Measurements from ENCODE around the gene MKLN1. TPM values are rescaled to one million over a fixed set of nuclear protein-coding genes. Genes with fewer than 3 reads are reported as not detected.
A peak's percentile ranks its signal among the peaks of the same experiment; 100 is the strongest.

Gene MKLN1
- polyA plus RNA-seq, 1 of the 3 experiments (the other 2 are of a cell fraction), result 11.0 TPM

DNA sequence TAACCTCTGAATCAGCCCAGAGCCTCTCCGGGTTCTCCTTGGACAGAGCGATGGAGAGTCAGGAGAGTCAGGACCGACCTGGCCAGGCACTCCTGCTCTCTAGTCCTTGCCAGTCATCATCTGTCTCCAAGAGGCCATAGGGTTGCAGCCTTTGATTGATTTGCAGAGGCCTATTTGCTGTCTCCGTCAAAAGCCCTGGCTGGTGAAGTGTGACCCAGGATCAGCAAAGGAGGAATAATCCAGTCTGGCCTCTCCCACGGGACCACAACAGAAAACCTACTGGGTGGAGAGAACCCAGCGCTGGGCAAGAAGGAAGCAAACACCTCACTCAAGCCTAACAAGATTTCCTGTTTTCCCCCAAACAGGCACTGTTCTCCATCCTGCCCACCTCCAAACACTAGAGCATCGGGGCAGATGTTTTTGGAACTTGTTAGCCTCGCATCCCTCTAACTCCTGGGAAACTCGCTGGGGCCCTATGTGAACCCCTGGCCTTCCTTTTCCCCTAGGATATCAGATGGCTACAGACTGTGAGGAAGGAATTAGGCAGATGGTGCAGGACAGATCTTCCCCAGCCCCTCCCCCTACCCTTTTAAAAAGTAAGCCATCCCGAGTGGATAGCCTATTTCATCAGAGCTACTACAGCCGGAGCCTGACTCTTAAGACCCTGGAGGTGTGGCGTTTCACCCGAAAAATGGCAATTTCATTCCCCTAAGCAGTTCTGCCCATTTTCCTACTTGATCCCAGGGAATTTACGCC, 174.4 kb downstream of the MKLN1 start:
- ChIA-PET CTCF (interaction anchor here (0.7 to 15.5 kb wide), 10 partner anchors 10 to 605 kb away, joined by 3 to 291 read pairs (median 6); no protein-coding TSS in a partner anchor), POLR2A (interaction anchor here (2.1 kb wide), 1 partner anchor 9 kb away, joined by 5 read pairs; no protein-coding TSS in a partner anchor)
- peaks cover 84% of the 10 kb centered on the region for H3F3A ChIP-seq (replicated peaks; ENCODE audit: insufficient read depth)
- no peaks in the 10 kb centered on the region for H3K9me3 ChIP-seq
- peaks cover 20% of the 10 kb centered on the region for H3K79me2 ChIP-seq (ENCODE audit: insufficient read depth)
- DNase-seq, result no peak
- no peaks in the 10 kb centered on the region for H3K9me2 ChIP-seq
- peak overlapping the region; percentile 57 to 89 for H3K27ac ChIP-seq (ENCODE audit: low read depth in 2 of 2, low read length in 1 of 2)
- no peak overlapping the region for H3K9ac ChIP-seq
- WGBS (ENCODE audit: low lambda C conversion rate), result 93% methylated on average over 14 of the region's 14 CpGs
- no peak overlapping the region for H2AFZ ChIP-seq (ENCODE audit: low read depth)
- no peak overlapping the region for H3K4me2 ChIP-seq
- peaks cover 20 to 31% of the 10 kb centered on the region in 2 experiments; a peak in 3 of 4 replicates for H3K4me1 ChIP-seq (ENCODE audit: control insufficient read depth in 1 of 2, insufficient read depth in 2 of 2, low read depth in 1 of 2, low read length in 1 of 2)
- TF ChIP-seq MXI1 (IDR thresholded peaks at IDR 0.05; ENCODE audit: low read depth, low read length) (no peak), CHD2 (IDR thresholded peaks at IDR 0.05; ENCODE audit: low read length, partially characterized antibody) (no peak), EP300 (IDR thresholded peaks at IDR 0.05; ENCODE audit: borderline replicate concordance in 1 of 2, low read depth in 1 of 2, low read length in 1 of 2) (no peak), NRF1 (IDR thresholded peaks at IDR 0.05; ENCODE audit: low read depth, low read length) (no peak), TEAD4 (IDR thresholded peaks at IDR 0.05; ENCODE audit: borderline replicate concordance, insufficient read depth) (no peak), SIN3A (IDR thresholded peaks at IDR 0.05; ENCODE audit: borderline replicate concordance, low read depth, low read length) (no peak), ZBTB33 (IDR thresholded peaks at IDR 0.05; ENCODE audit: borderline replicate concordance, low read depth) (no peak), FOXM1 (IDR thresholded peaks at IDR 0.05; ENCODE audit: low read depth) (no peak)
- H4K20me1 ChIP-seq (ENCODE audit: insufficient read depth), result peaks cover 59% of the 10 kb centered on the region; the same call in 1 of the 2 replicates
- H3K27me3 ChIP-seq (ENCODE audit: insufficient read depth), result no peaks in the 10 kb centered on the region
- H3K4me3 ChIP-seq (ENCODE audit: low read depth in 2 of 2, low read length in 1 of 2), result no peak overlapping the region
- peaks cover 63 to 66% of the 10 kb centered on the region in 2 experiments for H3K36me3 ChIP-seq (replicated peaks in 1 of 2; ENCODE audit: control insufficient read depth in 1 of 2, insufficient read depth in 2 of 2, low read length in 1 of 2)

GRCh38 chr7:131502810-131503508, 175.3 kb downstream of the MKLN1 start:
- ChIA-PET POLR2A (interaction anchor here (2.1 kb wide), 1 partner anchor 10 kb away, joined by 5 read pairs; no protein-coding TSS in a partner anchor), CTCF (interaction anchor here (0.7 to 15.5 kb wide), 8 partner anchors 10 to 606 kb away, joined by 3 to 291 read pairs (median 7); no protein-coding TSS in a partner anchor)
- no peak overlapping the region for H3K9ac ChIP-seq
- no peaks in the 10 kb centered on the region for H3K9me3 ChIP-seq
- peak; percentile 62; the same call in 1 of the 2 replicates for TF ChIP-seq RCOR1 (IDR thresholded peaks at IDR 0.05; ENCODE audit: low read length)
- no peak; the same call in 1 of the 2 replicates for TF ChIP-seq POLR2AphosphoS5 (IDR thresholded peaks at IDR 0.05; ENCODE audit: low read depth, low read length)
- TF ChIP-seq SIN3A (IDR thresholded peaks at IDR 0.05; ENCODE audit: borderline replicate concordance, low read depth, low read length), result 0 out of 2 replicates have a peak, but pooled peaks have one; percentile 30
- TF ChIP-seq NFIC (IDR thresholded peaks at IDR 0.05; ENCODE audit: borderline replicate concordance), result peak; percentile 82
- TF ChIP-seq MXI1 (IDR thresholded peaks at IDR 0.05; ENCODE audit: low read depth, low read length), result 0 out of 2 replicates have a peak, but pooled peaks have one; percentile 23
- TF ChIP-seq CHD2 (IDR thresholded peaks at IDR 0.05; ENCODE audit: low read length, partially characterized antibody), result peak; percentile 53
- no peak for TF ChIP-seq TCF12 (IDR thresholded peaks at IDR 0.05)
- TF ChIP-seq EP300 (IDR thresholded peaks at IDR 0.05; ENCODE audit: borderline replicate concordance in 1 of 2, low read depth in 1 of 2, low read length in 1 of 2), result 0 out of 4 replicates have a peak, but pooled peaks of 1 of the 2 experiments have one; percentile 15
- peaks cover 57 to 63% of the 10 kb centered on the region in 2 experiments for H3K36me3 ChIP-seq (replicated peaks in 1 of 2; ENCODE audit: control insufficient read depth in 1 of 2, insufficient read depth in 2 of 2, low read length in 1 of 2)
- H2AFZ ChIP-seq (ENCODE audit: low read depth), result no peak overlapping the region
- H4K20me1 ChIP-seq (ENCODE audit: insufficient read depth), result peaks cover 68% of the 10 kb centered on the region
- H3K27ac ChIP-seq (ENCODE audit: low read depth in 2 of 2, low read length in 1 of 2), result peak overlapping the region; percentile 57 to 89
- H3K79me2 ChIP-seq (ENCODE audit: insufficient read depth), result peaks cover 29% of the 10 kb centered on the region
- 58% methylated on average over 7 of the region's 9 CpGs for WGBS (ENCODE audit: low lambda C conversion rate)
- H3K4me3 ChIP-seq (ENCODE audit: low read depth in 2 of 2, low read length in 1 of 2), result no peak overlapping the region
- no peak overlapping the region for H3K4me2 ChIP-seq
- peaks cover 20 to 32% of the 10 kb centered on the region in 2 experiments; a peak in 3 of 4 replicates for H3K4me1 ChIP-seq (ENCODE audit: control insufficient read depth in 1 of 2, insufficient read depth in 2 of 2, low read depth in 1 of 2, low read length in 1 of 2)
- H3K27me3 ChIP-seq (ENCODE audit: insufficient read depth), result no peaks in the 10 kb centered on the region
- H3F3A ChIP-seq (replicated peaks; ENCODE audit: insufficient read depth), result peaks cover 84% of the 10 kb centered on the region
- no peaks in the 10 kb centered on the region for H3K9me2 ChIP-seq
- peak; percentile 75 for DNase-seq

Data from SK-N-SH (cell line).